LNCaP clone FGC (cell line): ENCODE measurements around the gene DDX25.

ENCODE experiments used
- DNase-seq: peaks from one replicate; pipeline ENCODE4 v3.0.0-alpha.2; 2011; ENCODE audit warnings: low read depth
- H3K4me3 ChIP-seq: 2 replicates; pipeline ENCODE4 v1.5.1; 2011; ENCODE audit warnings: mild to moderate bottlenecking, low read depth, low read length, control low read depth
- TF ChIP-seq, protein P1 (sequence below): IDR thresholded peaks from 2 replicates; pipeline ENCODE4 v1.5.1; 2012; ENCODE audit warnings: mild to moderate bottlenecking; ENCODE audit not compliant: control insufficient read depth, insufficient read depth; ENCODE audit errors: extremely low read depth

Gene DDX25

DNA sequence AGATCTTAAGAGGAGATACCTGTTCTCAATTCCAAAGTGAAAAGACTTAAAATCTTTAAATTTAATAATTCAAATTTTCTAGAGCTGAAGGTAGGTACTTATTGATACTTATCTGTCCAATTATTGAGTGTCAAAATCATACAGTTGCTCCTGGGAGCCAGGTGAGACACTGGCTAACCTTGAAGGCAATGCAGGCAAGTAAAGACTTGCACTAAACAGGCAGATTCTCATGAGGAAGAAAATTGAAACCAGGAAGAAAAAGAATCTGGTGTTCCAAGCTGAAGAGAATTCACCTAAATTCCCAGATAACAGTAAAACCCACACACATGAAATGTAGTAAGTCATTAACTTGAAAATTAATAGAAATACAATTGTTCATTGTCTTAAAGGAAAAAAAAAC, 71.8 kb downstream of the DDX25 start:
- no peak overlapping the region for H3K4me3 ChIP-seq
- TF ChIP-seq, protein P1, sequence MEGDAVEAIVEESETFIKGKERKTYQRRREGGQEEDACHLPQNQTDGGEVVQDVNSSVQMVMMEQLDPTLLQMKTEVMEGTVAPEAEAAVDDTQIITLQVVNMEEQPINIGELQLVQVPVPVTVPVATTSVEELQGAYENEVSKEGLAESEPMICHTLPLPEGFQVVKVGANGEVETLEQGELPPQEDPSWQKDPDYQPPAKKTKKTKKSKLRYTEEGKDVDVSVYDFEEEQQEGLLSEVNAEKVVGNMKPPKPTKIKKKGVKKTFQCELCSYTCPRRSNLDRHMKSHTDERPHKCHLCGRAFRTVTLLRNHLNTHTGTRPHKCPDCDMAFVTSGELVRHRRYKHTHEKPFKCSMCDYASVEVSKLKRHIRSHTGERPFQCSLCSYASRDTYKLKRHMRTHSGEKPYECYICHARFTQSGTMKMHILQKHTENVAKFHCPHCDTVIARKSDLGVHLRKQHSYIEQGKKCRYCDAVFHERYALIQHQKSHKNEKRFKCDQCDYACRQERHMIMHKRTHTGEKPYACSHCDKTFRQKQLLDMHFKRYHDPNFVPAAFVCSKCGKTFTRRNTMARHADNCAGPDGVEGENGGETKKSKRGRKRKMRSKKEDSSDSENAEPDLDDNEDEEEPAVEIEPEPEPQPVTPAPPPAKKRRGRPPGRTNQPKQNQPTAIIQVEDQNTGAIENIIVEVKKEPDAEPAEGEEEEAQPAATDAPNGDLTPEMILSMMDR: no peak
- DNase-seq: no peak

DNA sequence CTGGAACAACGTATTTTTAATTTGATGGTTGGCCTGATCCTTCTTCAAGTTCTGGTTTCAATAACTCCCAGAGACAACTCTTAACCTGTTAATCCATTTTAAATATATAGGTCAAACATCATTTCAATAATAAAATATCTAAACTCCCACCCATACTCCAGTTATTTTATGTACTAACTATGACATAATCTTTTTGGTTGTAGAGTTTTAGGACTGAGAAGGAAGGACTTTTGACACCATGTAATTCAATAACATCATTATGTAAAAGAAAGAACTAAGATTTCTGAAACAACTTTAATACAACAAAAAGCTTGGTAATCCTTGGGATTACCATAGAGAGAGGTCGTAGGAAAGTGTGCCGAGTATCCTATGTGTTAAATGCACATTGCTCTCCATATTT, 73.0 kb downstream of the DDX25 start:
- H3K4me3 ChIP-seq: no peak overlapping the region
- no peak for DNase-seq
- TF ChIP-seq, protein P1: no peak

DNA sequence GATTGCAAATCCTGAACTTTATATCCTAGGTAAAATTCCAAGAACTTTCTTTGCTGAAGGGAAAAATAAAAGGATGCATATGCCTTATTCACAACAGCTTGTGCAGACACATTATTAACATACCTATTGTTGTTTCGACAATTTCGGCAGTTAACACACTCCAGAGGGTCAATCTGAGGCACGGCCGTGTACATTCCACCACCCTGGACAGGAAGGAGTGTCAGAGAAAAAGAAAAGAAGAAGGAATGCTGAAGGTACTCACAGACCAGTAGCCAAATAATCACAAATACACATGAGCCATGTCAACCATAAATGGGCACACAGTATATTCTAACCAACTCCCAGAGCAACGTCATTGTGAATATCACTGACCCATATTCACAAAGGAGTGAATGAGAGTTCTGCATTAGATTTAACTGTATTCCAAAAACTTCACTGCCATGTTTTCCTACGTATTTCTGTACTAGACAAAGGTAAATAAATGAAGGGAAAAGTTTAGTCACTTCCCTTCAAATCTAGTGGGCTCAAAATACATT, 73.9 kb downstream of the DDX25 start:
- TF ChIP-seq, protein P1: no peak

More for the DNA sequence above, 73.9 kb downstream of the DDX25 start:
- no peak for DNase-seq
- no peak overlapping the region for H3K4me3 ChIP-seq
